Embryonic facial prominence (tissue), 1 donor: Measurements from ENCODE around the gene DNM1.
"Not testable (repeated sequence)": the region's sequence is repeated elsewhere in the genome, so short reads cannot be mapped to it uniquely, and the experiment has no call there.

Experiments used
- DNase-seq: peaks from one replicate; pipeline ENCODE4 v3.0.0-alpha.2; 2016; ENCODE audit errors: extremely low spot score

The DNM1 gene

GRCh38 chr9:128275198-128276007 is 72.2 kb downstream of the DNM1 start, which contains the start of gene GOLGA2:
Gene GOLGA2, minus strand, starts transcription at chr9:128276007. Its CDS starts 31 bp downstream, at chr9:128275976.
- no peak for DNase-seq

- DNase-seq = peak; percentile 100
These were observed 72.9 kb downstream of the DNM1 start, which contains the start of gene SWI5 for GRCh38 chr9:128276008-128276573. Gene SWI5, plus strand, starts transcription at chr9:128276276.

GRCh38 chr9:128276574-128277270 is 73.5 kb downstream of the DNM1 start:
- peak; percentile 48 for DNase-seq

- not testable (repeated sequence) for DNase-seq
These were observed 76.2 kb downstream of the DNM1 start for GRCh38 chr9:128279088-128280073.

GRCh38 chr9:128280084-128280622 is 77.0 kb downstream of the DNM1 start:
- no peak for DNase-seq

- no peak for DNase-seq
These were observed 79.3 kb downstream of the DNM1 start for GRCh38 chr9:128282500-128282899.

GRCh38 chr9:128285033-128285784 is 82.0 kb downstream of the DNM1 start:
- DNase-seq = no peak

GRCh38 chr9:128286440-128286839 is 83.3 kb downstream of the DNM1 start:
- DNase-seq = no peak

- DNase-seq = no peak
These were observed 85.3 kb downstream of the DNM1 start for GRCh38 chr9:128288273-128289004.

- DNase-seq = no peak
These were observed 88.8 kb downstream of the DNM1 start for GRCh38 chr9:128292009-128292408.

GRCh38 chr9:128293091-128293490 is 89.9 kb downstream of the DNM1 start:
- no peak for DNase-seq

GRCh38 chr9:128294142-128294541 is 91.0 kb downstream of the DNM1 start:
- no peak for DNase-seq

- no peak for DNase-seq
These were observed 93.4 kb downstream of the DNM1 start for GRCh38 chr9:128296340-128297220.

GRCh38 chr9:128297221-128297773 is 94.1 kb downstream of the DNM1 start:
- no peak for DNase-seq

GRCh38 chr9:128298535-128299482 is 95.6 kb downstream of the DNM1 start:
- no peak for DNase-seq

- no peak for DNase-seq
These were observed 101.2 kb downstream of the DNM1 start for GRCh38 chr9:128304136-128304970.
